Panc1 (cell line): ENCODE results near the gene URGCP.

Source experiments
- POLR2AphosphoS5 ChIP-seq: IDR thresholded peaks from 2 replicates; pipeline ENCODE4 v1.6.1; 2012; ENCODE audit warnings: mild to moderate bottlenecking, low read depth, low read length, moderate library complexity
- REST ChIP-seq, 2 experiments: IDR thresholded peaks; 2 replicates each; pipeline ENCODE4 v1.6.1; 2011 to 2012; ENCODE audit warnings: low read depth in 2 of 2, control low read depth in 1 of 2, low read length in 1 of 2, mild to moderate bottlenecking in 1 of 2, moderate library complexity in 1 of 2; ENCODE audit not compliant: insufficient read depth in 1 of 2
- SIN3A ChIP-seq: IDR thresholded peaks from 2 replicates; pipeline ENCODE4 v1.6.1; 2012; ENCODE audit warnings: low read depth, mild to moderate bottlenecking, low read length, moderate library complexity, borderline replicate concordance; ENCODE audit not compliant: insufficient read depth
- TCF7L2 ChIP-seq: IDR thresholded peaks from 2 replicates; pipeline ENCODE4 v1.6.1; 2011; ENCODE audit warnings: mild to moderate bottlenecking, low read depth, low read length, inconsistent platforms
- TF ChIP-seq, protein P1 (sequence below): fragments of 450-650 bp; IDR thresholded peaks from 2 replicates; pipeline ENCODE4 v1.5.1; 2017; ENCODE audit warnings: mild to moderate bottlenecking

GRCh38 chr7:43906331-43907010 lies at the start of gene URGCP:
- TF ChIP-seq, protein P1, sequence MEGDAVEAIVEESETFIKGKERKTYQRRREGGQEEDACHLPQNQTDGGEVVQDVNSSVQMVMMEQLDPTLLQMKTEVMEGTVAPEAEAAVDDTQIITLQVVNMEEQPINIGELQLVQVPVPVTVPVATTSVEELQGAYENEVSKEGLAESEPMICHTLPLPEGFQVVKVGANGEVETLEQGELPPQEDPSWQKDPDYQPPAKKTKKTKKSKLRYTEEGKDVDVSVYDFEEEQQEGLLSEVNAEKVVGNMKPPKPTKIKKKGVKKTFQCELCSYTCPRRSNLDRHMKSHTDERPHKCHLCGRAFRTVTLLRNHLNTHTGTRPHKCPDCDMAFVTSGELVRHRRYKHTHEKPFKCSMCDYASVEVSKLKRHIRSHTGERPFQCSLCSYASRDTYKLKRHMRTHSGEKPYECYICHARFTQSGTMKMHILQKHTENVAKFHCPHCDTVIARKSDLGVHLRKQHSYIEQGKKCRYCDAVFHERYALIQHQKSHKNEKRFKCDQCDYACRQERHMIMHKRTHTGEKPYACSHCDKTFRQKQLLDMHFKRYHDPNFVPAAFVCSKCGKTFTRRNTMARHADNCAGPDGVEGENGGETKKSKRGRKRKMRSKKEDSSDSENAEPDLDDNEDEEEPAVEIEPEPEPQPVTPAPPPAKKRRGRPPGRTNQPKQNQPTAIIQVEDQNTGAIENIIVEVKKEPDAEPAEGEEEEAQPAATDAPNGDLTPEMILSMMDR: no peak
- TF ChIP-seq TCF7L2 (no peak), POLR2AphosphoS5 (no peak), REST (IDR thresholded peaks at IDR 0.05; ENCODE audit: insufficient read depth in 1 of 2, low read depth in 2 of 2, low read length in 1 of 2) (no peak), SIN3A (no peak)
